Measurements from ENCODE around the gene ZBTB34. TPM values are rescaled to one million over a fixed set of nuclear protein-coding genes. Genes with fewer than 3 reads are reported as not detected.
A peak's percentile ranks its signal among the peaks of the same experiment; 100 is the strongest.

ZBTB34 gene
- total and polyA plus RNA-seq, 5 experiments from 2014 or later, result 0.61 to 8.5 (median 0.99) TPM

GRCh38 chr9:126864771-126865170, 4.3 kb downstream of the ZBTB34 start:
- Mint-ChIP-seq H3K4me3 (no peak overlapping the region), H3K9me3 (no peaks in the 10 kb centered on the region), H3K4me1 (peaks cover 38 to 67% (median 57%) of the 10 kb centered on the region in 4 donors), H3K27me3 (no peaks in the 10 kb centered on the region), H3K36me3 (peaks cover 0 to 37% (median 14%) of the 10 kb centered on the region in 3 donors), H3K27ac (peak overlapping the region in 3 of 10 donors; percentile 18 to 51 (median 34))
- POLR2A ChIA-PET, result no interaction called here
- DNase-seq, result no peak
- ATAC-seq, result no peak

GRCh38 chr9:126869368-126869767, 8.9 kb downstream of the ZBTB34 start:
- Mint-ChIP-seq H3K36me3 (peaks cover 0 to 32% (median 14%) of the 10 kb centered on the region in 3 donors), H3K4me1 (peaks cover 28 to 51% (median 43%) of the 10 kb centered on the region in 4 donors), H3K27me3 (no peaks in the 10 kb centered on the region), H3K4me3 (no peak overlapping the region), H3K9me3 (no peaks in the 10 kb centered on the region), H3K27ac (peak overlapping the region in 1 of 10 donors; percentile 46)
- ATAC-seq (no peak), DNase-seq (no peak)
- POLR2A ChIA-PET, result no interaction called here

GRCh38 chr9:126872516-126872915, 12.1 kb downstream of the ZBTB34 start:
- Mint-ChIP-seq H3K9me3 (no peaks in the 10 kb centered on the region), H3K27me3 (no peaks in the 10 kb centered on the region), H3K27ac (peak overlapping the region in 6 of 10 donors; percentile 3 to 66 (median 21)), H3K4me1 (peaks cover 28 to 61% (median 60%) of the 10 kb centered on the region in 4 donors), H3K4me3 (no peak overlapping the region), H3K36me3 (peaks cover 0 to 10% (median 0%) of the 10 kb centered on the region in 3 donors)
- ATAC-seq (no peak), DNase-seq (no peak)
- POLR2A ChIA-PET, result interaction anchor here (1.4 kb wide), 1 partner anchor 10 kb away, joined by 4 read pairs; no protein-coding TSS in a partner anchor

DNA sequence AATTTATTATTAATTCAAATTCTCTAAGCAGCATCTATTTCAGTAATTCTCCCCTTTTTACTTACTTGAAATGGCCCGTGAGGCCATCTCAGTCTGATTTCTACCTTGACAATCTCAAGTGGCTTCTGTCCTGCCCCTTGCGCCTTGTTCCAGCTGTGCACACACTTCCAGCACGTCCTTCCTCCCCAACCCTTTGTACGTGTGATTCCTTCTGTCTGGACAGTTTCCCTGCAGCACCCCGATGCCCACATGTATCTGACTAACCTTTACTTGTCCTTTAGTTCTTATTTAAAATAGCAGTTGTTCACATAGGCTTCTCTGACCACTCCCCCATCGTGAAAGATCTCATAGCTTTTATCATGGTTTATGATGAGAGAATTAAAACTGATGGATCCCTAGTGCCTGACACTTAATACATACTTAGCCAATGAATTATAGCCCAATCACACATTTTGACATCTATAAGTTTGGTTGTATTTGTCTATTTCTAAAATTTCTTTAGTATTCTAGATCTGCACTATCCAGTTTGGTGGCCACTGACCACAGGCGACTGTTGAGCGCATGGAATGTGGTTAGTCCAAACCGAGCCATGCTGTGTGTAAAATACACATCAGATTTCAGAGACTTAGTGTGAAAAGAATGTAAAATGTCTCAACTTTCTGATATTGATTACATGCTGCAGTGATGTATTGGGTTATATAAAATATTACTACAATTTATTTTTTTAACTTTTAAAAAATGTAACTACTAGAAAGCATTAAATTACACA, 14.3 kb downstream of the ZBTB34 start:
- Mint-ChIP-seq H3K36me3 (peaks cover 0 to 9% (median 7%) of the 10 kb centered on the region in 3 donors), H3K9me3 (no peaks in the 10 kb centered on the region), H3K27ac (peak overlapping the region in 2 of 10 donors; percentile 4 to 53), H3K4me1 (peaks cover 21 to 54% (median 46%) of the 10 kb centered on the region in 4 donors), H3K4me3 (no peak overlapping the region), H3K27me3 (no peaks in the 10 kb centered on the region)
- POLR2A ChIA-PET, result no interaction called here
- ATAC-seq (no peak), DNase-seq (no peak)

DNA sequence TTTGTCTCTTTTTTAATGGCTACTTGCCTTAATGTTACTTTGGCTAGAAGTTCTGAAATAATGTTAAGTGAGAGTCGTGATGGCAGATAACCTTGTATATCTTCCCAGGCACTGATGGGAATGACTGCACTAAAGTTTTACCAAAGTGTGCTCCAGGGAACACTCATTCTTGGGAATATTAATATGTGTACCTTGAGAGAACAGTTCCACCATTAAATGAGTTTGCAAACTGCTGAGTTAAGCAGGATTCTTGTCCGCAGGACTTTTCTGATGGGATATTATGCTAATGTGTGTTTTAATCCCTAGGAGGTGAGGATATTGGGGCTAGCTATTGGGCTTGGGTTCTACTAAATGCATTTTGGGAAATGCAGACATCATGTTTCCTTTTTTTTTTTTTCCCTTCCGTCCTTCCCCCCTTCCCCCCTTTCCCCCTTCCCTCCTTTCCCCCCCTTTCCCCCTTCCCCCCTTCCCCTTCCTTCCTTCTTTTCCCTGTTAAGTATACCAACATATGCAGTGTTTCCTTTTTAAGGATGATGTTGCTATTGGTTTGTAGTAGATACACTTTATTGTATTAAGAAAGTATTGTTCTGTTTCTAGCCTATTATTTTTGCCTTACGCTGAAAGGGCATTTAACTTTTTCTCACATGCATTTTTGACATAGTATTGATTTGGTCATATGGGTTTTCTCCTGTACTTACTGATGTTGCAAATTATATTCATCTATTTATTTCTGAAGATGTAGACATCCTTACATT, 15.5 kb downstream of the ZBTB34 start:
- no peaks in the 10 kb centered on the region for H3K27me3 Mint-ChIP-seq
- H3K27ac Mint-ChIP-seq, result peak overlapping the region in 5 of 10 donors; percentile 5 to 83 (median 52)
- peaks cover 0 to 21% (median 14%) of the 10 kb centered on the region in 3 donors for H3K36me3 Mint-ChIP-seq
- no peaks in the 10 kb centered on the region for H3K9me3 Mint-ChIP-seq
- POLR2A ChIA-PET, result no interaction called here
- ATAC-seq (no peak), DNase-seq (no peak)
- H3K4me3 Mint-ChIP-seq, result no peak overlapping the region
- peaks cover 21 to 49% (median 44%) of the 10 kb centered on the region in 4 donors for H3K4me1 Mint-ChIP-seq

DNA sequence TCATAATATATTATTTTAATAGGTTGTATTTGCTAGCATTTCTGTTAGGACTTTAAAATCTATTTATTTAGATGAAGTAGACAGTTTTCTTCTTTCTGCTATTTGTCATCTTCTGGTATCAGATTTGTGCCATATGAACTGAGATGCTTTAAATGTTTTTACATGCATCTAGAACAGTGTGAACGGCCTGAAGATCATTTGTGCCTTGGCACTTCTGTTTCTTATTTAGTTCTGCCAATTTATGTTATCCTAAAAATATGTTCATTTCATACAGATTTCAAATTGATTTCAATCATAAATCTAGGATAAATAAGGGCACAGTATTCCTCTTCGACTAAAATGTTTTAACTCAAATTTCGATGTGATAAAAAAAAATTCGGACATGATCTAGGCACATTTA, 16.1 kb downstream of the ZBTB34 start:
- H3K27ac Mint-ChIP-seq, result peak overlapping the region in 5 of 10 donors; percentile 0 to 83 (median 42)
- POLR2A ChIA-PET, result no interaction called here
- no peak overlapping the region for H3K4me3 Mint-ChIP-seq
- no peak for DNase-seq
- H3K4me1 Mint-ChIP-seq, result peaks cover 19 to 49% (median 44%) of the 10 kb centered on the region in 4 donors
- no peak for ATAC-seq
- H3K9me3 Mint-ChIP-seq, result no peaks in the 10 kb centered on the region
- H3K36me3 Mint-ChIP-seq, result peaks cover 0 to 23% (median 14%) of the 10 kb centered on the region in 3 donors
- H3K27me3 Mint-ChIP-seq, result no peaks in the 10 kb centered on the region

DNA sequence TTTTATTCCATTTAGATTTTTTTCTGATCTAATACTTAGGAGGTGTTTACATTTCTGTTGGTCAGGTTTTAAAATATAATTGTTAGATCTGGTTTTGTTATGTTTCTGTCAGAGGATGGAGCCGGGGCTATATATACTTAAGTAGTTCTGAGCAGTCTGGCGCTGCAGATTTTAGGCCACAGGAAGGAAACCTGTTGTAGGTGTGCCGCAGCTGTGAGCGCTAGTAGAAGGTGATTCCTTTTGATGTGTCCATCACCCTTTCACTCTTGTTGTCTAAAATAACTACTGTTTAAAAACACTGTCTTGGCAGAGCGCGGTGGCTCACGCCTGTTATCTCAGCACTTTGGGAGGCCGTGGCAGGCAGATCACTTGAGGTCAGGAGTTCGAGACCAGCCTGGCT, 17.0 kb downstream of the ZBTB34 start:
- Mint-ChIP-seq H3K27me3 (no peaks in the 10 kb centered on the region), H3K9me3 (no peaks in the 10 kb centered on the region), H3K36me3 (peaks cover 0 to 31% (median 22%) of the 10 kb centered on the region in 3 donors), H3K4me3 (peak overlapping the region in 7 of 10 donors; percentile 15 to 67 (median 42)), H3K4me1 (peaks cover 18 to 46% (median 41%) of the 10 kb centered on the region in 4 donors), H3K27ac (peak overlapping the region; percentile 42 to 90 (median 70))
- DNase-seq (peak in 1 of 10 donors; percentile 8), ATAC-seq (peak; percentile 42 to 73)
- POLR2A ChIA-PET, result no interaction called here

- Mint-ChIP-seq H3K9me3 (no peaks in the 10 kb centered on the region), H3K27ac (peak overlapping the region in 1 of 10 donors; percentile 11), H3K4me3 (no peak overlapping the region), H3K27me3 (no peaks in the 10 kb centered on the region), H3K36me3 (peaks cover 0 to 45% (median 25%) of the 10 kb centered on the region in 3 donors), H3K4me1 (peaks cover 12 to 36% (median 33%) of the 10 kb centered on the region in 4 donors)
- ATAC-seq, result no peak
- no peak for DNase-seq
- POLR2A ChIA-PET, result no interaction called here
Measured at GRCh38 chr9:126879288-126879687, 18.8 kb downstream of the ZBTB34 start.

- no peak overlapping the region for H3K4me3 Mint-ChIP-seq
- DNase-seq (no peak), ATAC-seq (no peak)
- H3K36me3 Mint-ChIP-seq, result peaks cover 0 to 45% (median 25%) of the 10 kb centered on the region in 3 donors
- H3K27me3 Mint-ChIP-seq, result no peaks in the 10 kb centered on the region
- no peaks in the 10 kb centered on the region for H3K9me3 Mint-ChIP-seq
- H3K4me1 Mint-ChIP-seq, result peaks cover 9 to 32% (median 25%) of the 10 kb centered on the region in 4 donors
- POLR2A ChIA-PET, result no interaction called here
- no peak overlapping the region for H3K27ac Mint-ChIP-seq
Measured at GRCh38 chr9:126880226-126880946, 19.9 kb downstream of the ZBTB34 start.

DNA sequence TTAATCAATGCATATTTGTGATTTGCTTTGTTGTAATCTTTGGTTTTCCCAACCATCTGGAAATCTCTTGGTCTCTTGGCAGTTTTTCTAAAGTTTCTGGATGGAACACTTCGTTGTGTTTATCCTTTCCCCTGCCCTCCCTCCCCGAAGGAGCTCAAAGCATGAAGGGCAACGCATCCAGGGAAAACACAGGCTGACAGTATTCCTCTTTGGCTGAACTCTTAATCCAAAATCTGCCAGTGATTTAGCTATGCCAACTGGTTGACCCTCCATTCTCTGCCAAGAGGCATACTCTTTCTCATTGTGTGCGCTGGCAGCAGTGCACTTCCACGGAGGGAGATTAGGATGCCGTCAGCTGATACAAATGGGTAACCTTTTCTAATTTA, 20.5 kb downstream of the ZBTB34 start:
- DNase-seq (no peak), ATAC-seq (no peak)
- H3K27ac Mint-ChIP-seq, result no peak overlapping the region
- H3K36me3 Mint-ChIP-seq, result peaks cover 0 to 45% (median 25%) of the 10 kb centered on the region in 3 donors
- no peaks in the 10 kb centered on the region for H3K27me3 Mint-ChIP-seq
- no peak overlapping the region for H3K4me3 Mint-ChIP-seq
- POLR2A ChIA-PET, result no interaction called here
- no peaks in the 10 kb centered on the region for H3K9me3 Mint-ChIP-seq
- H3K4me1 Mint-ChIP-seq, result peaks cover 9 to 27% (median 21%) of the 10 kb centered on the region in 4 donors

DNA sequence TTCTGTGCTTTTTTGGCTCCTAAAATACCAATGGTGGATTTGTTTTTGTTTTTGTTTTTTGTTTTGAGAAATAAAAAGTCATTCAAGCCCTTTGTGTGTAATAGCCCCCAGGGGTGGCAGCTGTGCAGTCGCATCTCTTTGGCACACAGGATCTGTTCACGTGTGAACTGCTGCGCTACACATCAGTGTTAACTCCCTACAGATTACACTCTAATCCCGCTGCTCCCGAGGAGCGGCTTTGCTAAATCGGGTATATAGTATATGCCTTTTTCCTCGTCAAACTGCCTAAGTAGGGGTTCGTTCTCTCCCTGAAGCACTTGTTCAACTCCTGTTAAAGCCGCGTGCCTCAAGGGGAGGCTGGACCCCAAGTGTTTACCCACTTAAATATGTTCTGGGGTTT, 22.3 kb downstream of the ZBTB34 start:
- Mint-ChIP-seq H3K4me1 (peaks cover 2 to 11% (median 4%) of the 10 kb centered on the region in 4 donors), H3K27me3 (no peaks in the 10 kb centered on the region), H3K4me3 (no peak overlapping the region), H3K27ac (no peak overlapping the region), H3K36me3 (peaks cover 0 to 49% (median 25%) of the 10 kb centered on the region in 3 donors), H3K9me3 (no peaks in the 10 kb centered on the region)
- POLR2A ChIA-PET, result no interaction called here
- DNase-seq (no peak), ATAC-seq (no peak)

DNA sequence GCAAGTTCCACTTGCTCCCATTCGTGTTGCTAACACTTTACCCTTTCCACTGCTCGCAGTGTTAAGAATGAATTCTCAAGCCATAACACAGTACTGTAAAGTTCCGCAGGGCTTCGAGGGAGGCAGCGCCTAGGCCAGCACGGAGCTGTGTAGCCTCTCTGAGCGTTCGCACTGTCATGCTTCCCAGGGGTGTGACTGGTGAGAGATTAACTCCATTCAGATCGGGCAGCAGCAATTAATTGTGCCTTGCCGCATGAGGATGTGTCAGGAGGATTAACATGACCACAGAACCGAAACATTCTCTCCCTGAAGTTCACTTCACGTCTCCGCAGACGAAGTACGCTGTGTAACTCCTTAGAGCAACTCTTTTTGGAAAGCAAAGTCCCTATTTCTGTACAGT, 23.2 kb downstream of the ZBTB34 start:
- no peak for DNase-seq
- Mint-ChIP-seq H3K27me3 (no peaks in the 10 kb centered on the region), H3K27ac (no peak overlapping the region), H3K4me1 (peaks cover 0 to 8% (median 2%) of the 10 kb centered on the region in 4 donors), H3K9me3 (no peaks in the 10 kb centered on the region), H3K36me3 (peaks cover 0 to 49% (median 25%) of the 10 kb centered on the region in 3 donors), H3K4me3 (no peak overlapping the region)
- POLR2A ChIA-PET, result no interaction called here
- no peak for ATAC-seq

All from naive thymus-derived CD8-positive, alpha-beta T cell (primary cell).